CD4-positive, alpha-beta T cell treated with Interferon gamma for 1 hour (primary cell): ENCODE data around the gene LIMD2.

Source experiments
- DNase-seq: peaks from one replicate; pipeline ENCODE4 v3.0.0-alpha.2; 2020

Gene LIMD2

GRCh38 chr17:63700528-63701455, 867 bp upstream of the LIMD2 start:
- peak; percentile 58 for DNase-seq

GRCh38 chr17:63698886-63699637, 863 bp downstream of the LIMD2 start:
- peak; percentile 95 for DNase-seq

- DNase-seq = no peak
Observed at GRCh38 chr17:63698381-63698885, 1.5 kb downstream of the LIMD2 start.

- peak; percentile 89 for DNase-seq
Observed at GRCh38 chr17:63697341-63698286, 2.3 kb downstream of the LIMD2 start.

- DNase-seq = peak; percentile 56
Observed at GRCh38 chr17:63696381-63696961, 3.5 kb downstream of the LIMD2 start.

GRCh38 chr17:63695889-63696288, 4.0 kb downstream of the LIMD2 start:
- no peak for DNase-seq

- peak; percentile 22 for DNase-seq
Observed at GRCh38 chr17:63694950-63695773, 4.8 kb downstream of the LIMD2 start.

- DNase-seq = peak; percentile 20
Observed at GRCh38 chr17:63694229-63694949, 5.5 kb downstream of the LIMD2 start.

GRCh38 chr17:63693411-63694113, 6.4 kb downstream of the LIMD2 start:
- no peak for DNase-seq

- DNase-seq = no peak
Observed at GRCh38 chr17:63692195-63692816, 7.6 kb downstream of the LIMD2 start.

GRCh38 chr17:63689479-63689878, 10.4 kb downstream of the LIMD2 start:
- no peak for DNase-seq

- DNase-seq = no peak
Observed at GRCh38 chr17:63688396-63689020, 11.4 kb downstream of the LIMD2 start.

- no peak for DNase-seq
Observed at GRCh38 chr17:63686138-63686685, 13.7 kb downstream of the LIMD2 start.

GRCh38 chr17:63685578-63685977, 14.3 kb downstream of the LIMD2 start:
- no peak for DNase-seq

- no peak for DNase-seq
Observed at GRCh38 chr17:63685041-63685440, 14.9 kb downstream of the LIMD2 start.

GRCh38 chr17:63682981-63683380, 16.9 kb downstream of the LIMD2 start:
- no peak for DNase-seq

- no peak for DNase-seq
Observed at GRCh38 chr17:63682441-63682840, 17.5 kb downstream of the LIMD2 start.

GRCh38 chr17:63681530-63681929, 18.4 kb downstream of the LIMD2 start:
- no peak for DNase-seq

GRCh38 chr17:63680700-63681099, 19.2 kb downstream of the LIMD2 start:
- DNase-seq = no peak
